DMS153 treated with DMSO at 0.1 percent for 48 hours (cell line): Measurements from ENCODE around the gene PTRH2.
"Not testable (repeated sequence)": the region's sequence is repeated elsewhere in the genome, so short reads cannot be mapped to it uniquely, and the experiment has no call there.

ENCODE experiments used
- DNase-seq: peaks from one replicate; lab custom pipeline; 2025; ENCODE audit not compliant: unreplicated experiment; lab: John Stamatoyannopoulos, UW

Gene PTRH2

DNA sequence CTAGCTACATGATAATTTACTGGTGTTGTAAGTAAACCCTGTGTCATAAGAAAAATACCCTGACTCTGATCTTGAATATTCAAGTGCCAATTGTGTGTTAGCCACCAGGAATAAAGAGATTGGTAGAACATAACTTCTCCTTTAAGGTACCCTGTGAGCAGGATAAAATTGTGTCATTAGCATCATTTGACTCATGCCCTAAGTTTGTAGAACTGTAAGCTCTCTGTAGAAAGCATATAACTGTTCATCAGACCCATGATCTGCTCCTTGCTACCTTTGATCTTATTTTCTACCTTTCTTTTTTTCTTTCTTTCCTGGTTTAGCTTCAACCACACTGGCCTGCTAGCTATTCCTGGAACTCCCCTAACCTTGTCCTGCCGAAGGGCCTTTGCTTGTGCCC is 35.8 kb downstream of the PTRH2 start:
- DNase-seq = no peak

DNA sequence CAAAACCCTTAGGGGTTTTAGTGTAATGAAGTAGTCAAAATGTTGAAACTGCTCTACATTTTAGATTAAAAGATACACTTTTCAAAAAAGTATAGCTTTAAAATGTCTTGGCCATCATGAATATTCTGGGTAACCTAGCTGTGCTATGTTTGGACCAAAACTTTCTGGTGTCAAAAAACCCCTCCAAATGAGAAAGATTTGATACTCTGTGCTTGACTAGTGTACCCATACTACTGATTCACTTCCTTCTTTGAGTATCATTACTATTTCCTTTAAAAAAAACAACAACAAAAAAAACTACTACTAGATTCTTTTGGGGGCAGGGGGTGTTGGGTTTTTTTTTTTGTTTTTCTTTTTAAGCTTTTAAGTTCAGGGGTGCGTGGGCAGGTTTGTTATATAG is 37.3 kb downstream of the PTRH2 start:
- no peak for DNase-seq

GRCh38 chr17:59669411-59669810 is 37.8 kb downstream of the PTRH2 start:
- DNase-seq = no peak

DNA sequence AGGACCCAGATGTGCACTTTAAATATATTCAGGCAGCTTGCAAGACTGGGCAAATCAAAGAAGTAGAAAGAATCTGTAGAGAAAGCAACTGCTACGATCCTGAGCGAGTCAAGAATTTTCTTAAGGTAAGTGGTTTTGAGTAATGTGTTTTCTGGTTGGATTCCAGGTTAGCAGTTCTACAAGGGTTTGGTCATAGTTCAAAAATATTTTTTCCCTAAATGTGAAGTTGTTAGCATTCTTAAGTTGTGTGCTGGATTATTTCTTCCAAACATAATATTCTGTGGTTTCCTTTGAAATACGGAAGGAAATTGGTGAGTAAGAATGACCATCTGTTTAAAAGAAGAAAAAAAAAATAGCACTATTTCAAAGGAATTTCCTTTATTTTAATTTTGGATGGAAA is 38.4 kb downstream of the PTRH2 start:
- no peak for DNase-seq

DNA sequence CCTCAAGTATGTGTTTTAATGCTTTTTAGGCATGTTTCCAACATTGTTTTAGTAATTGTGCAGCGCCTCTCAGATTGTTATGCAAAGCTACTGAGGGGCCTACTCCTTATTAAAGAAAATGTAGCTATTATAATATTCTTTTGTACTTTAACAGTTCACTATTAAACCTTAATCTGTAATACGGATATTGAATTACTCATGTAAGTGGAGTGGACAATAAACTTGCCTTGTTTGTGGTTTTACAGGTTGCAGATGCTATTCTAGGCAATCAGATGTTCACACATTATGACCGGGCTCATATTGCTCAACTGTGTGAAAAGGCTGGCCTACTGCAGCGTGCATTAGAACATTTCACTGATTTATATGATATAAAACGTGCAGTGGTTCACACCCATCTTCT is 41.0 kb downstream of the PTRH2 start:
- DNase-seq = no peak

DNA sequence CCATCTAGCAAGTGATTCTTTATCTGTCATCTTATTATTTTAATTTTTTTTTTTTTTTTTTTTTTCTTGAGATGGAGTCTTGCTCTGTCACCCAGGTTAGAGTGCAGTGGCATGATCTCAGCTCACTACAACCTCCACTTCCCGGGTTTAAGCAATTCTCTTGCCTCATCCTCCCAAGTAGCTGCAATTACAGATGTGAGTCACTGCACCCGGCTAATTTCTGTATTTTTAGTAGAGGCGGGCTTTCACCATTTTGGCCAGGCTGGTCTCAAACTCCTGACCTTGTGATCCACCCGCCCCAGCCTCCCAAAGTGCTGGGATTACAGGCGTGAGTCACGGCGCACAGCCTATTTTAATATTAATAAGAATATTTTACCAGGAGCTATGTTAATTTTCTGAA is 50.6 kb downstream of the PTRH2 start:
- DNase-seq = not testable (repeated sequence)

DNA sequence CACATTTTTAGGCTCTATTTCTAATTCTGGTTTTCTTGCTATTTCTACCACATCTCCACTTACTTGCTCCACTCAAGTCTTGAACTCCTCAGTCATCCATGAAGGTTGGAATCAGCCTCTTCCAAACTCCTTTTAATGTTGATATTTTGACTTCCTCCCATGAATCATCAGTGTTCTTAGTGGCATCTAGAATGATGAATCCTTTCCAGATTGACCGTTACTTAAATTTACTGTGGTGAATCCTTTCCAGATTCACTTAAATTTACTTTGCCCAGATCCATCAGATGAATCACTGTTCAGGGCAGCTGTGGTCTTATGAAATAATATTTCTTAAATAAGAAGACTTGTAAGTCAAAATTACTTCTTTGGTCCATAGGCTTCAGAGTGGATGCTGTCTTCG is 55.1 kb downstream of the PTRH2 start:
- DNase-seq = no peak

GRCh38 chr17:59651346-59651745 is 55.9 kb downstream of the PTRH2 start:
- no peak for DNase-seq

DNA sequence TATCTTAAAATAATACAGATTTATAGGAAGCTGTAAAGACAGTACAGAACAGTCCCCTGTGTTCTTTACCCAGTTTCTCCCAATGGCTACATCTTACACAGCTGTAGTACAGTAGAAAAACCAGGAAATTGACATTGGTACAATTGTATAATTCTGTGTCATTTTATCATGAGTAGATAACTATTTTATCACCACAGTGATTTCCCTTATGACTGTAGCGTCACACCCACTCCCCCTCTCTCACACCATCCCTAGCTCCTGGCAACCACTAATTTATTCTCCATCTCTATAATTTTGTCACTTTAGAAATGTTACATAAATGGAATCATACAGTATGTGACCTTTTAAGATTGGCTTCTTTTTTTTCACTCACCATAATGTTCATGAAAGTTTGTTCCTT is 56.6 kb downstream of the PTRH2 start:
- DNase-seq = no peak

DNA sequence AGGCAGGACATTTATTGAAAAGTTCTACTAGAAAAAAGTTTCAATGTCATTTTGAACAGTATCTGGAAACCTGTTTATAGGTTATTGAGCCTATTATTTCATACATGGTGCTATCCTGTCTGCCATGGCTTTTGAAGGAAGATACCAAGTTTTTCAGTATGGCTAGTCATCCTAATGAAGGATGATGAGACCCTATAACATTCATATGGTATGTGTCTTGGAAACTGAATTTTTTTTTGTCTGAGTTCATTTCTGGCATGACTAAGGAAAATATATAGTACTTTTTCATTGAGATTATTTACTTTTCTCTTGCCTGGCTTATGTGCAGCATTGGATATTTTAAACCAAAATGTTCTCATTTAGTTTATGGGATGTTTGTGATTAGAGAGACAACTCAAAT is 57.3 kb downstream of the PTRH2 start:
- DNase-seq = no peak
